ENCODE data around the gene PRR22.
A peak's percentile ranks its signal among the peaks of the same experiment; 100 is the strongest.
"Not testable (repeated sequence)": the region's sequence is repeated elsewhere in the genome, so short reads cannot be mapped to it uniquely, and the experiment has no call there.

PRR22 gene

DNA sequence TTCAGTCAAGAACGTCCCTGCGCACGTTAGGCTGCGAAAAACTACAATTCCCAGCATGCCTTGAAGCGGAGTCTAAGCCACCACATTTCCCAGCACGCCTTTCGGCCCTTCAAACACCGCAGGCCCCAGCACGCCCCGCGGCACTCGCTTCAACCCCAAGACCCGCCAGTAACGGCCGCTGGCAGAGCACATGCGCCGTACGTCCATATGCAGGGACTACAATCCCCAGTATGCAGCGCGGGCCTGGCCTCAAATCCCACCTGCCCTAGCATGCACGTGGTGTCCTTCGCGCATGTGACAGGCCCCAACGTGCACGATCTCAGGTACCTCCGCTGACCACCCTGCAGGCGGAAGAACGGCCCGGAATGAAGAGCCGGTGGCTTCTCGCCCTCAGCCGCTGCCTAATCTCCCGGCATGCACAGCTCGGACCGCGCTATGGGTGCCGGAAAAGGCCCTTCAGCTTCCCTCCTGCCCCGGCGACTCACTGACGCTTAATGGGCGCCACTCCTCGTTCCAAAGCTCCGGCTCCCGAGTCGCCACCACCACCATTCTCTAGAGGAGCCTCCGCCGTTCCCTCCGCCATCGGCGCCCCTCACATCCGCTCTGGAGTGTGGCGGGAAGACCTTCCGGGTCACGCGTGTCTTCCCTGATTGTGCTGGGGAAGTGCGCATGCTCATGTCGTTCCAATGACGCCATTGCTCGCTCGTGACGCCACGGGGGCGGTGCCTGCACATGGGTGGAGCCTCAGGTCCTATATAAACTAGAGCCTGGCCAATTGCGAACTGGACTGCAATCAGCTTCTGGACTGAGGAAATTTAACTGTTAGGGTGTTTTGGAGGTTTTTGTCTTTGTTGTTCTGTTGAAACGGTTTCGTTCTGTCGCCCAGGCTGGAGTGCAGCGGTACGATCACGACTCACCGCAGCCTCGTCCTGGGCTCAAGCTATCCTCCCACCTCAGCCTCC is 6.3 kb upstream of the PRR22 start, which contains the start of gene DUS3L:
DUS3L (minus strand) TSS at position 605 of the 962 bp plus-strand sequence; CDS start at position 583, 22 bp downstream.
- DNase-seq (ENCODE audit: low read depth) = peak; percentile 90

DNA sequence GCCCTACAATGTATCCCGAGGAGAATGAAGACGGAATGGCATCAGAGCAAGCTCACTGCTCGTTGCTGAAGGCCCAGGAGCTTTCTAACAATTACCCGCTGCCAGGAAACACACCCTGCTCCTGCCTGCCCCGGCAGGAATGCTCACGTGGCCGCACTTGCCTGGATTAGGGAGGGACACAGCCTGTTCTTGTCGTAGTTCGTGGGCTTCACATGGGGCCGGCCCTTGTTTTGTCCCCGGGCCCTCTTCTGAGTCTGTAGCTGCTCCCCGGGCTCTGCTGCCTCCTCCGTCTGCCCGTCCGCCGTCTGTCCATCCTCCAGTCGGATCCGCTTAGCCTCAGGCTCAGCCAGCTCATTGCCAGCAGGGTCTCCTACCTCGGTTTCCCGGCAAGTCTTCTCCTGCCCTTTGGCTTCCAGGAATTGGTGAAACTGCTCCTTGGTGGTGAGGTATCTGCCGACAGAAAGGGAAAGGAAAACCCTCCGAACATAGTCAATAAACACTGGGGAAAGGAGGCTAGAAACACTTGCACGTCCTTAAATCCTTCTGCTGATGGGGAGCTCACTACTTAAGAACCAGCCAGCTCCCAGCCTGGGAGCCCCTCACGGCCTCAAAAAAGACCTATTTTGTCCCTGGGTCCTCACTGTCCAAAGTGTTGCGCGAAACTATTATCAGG is 5.5 kb upstream of the PRR22 start:
- no peak for DNase-seq (ENCODE audit: low read depth)

- no peak for DNase-seq (ENCODE audit: low read depth)
Observed at GRCh38 chr19:5789351-5789761, 4.8 kb upstream of the PRR22 start.

DNA sequence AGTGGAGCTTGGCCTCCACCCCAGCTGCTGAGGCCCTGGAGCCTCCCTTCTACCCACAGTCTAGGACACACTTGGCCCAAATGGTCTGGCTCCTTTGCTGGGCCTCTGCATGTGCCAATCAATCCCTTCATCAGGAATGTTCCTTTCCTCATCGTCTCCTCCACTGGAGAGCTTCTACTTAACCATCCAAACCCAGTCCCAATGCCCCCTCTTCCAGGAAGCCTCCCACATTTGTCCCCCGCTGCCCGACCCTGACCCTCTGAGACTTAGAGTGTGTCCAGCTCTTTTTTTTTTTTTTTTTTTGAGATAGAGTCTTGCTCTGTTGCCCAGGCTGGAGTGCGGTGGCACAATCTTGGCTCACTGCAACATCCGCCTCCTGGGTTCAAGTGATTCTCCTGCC is 3.9 kb upstream of the PRR22 start:
- no peak for DNase-seq (ENCODE audit: low read depth)

- DNase-seq (ENCODE audit: low read depth) = no peak
Observed at GRCh38 chr19:5787409-5788182, 3.0 kb upstream of the PRR22 start.

DNA sequence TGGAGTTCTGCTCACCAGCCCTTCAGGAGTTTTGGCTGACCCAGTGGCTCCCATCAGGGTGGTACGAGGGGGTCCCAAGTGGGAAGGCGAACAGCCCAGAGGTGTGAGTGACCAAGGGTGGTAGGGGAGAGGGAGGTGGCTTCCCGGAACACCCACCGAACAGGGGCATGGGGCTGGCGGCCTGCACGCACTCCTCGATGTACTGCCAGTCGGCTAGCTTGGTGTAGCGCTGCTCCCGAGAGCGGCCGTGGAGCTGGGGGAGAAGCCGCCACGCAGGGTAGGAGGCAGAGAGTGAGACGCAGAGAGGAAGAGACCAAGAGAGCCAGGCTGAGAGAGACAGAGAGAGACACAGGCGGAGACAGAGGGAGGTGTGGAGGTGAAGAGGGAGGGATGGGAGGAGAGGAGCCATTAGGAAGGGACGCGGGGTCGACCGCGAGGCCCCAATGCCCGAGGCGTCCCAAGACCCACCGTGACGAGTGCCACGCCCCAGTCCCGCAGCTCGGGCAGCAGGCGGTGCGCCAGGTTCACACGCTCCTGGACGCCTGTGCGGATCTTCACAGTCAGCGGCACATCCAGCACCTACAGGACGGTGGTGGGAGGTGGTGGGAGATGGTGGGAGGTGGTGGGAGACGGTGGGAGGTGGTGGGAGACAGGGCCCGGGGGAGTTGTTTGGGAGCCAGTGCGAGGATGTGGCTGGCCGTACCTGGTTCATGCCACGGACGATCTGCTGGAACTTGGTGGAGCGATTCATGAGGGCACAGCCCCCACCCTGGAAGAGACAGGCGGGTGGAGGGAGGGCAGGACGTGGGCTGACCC is 2.3 kb upstream of the PRR22 start:
- DNase-seq (ENCODE audit: low read depth) = no peak

DNA sequence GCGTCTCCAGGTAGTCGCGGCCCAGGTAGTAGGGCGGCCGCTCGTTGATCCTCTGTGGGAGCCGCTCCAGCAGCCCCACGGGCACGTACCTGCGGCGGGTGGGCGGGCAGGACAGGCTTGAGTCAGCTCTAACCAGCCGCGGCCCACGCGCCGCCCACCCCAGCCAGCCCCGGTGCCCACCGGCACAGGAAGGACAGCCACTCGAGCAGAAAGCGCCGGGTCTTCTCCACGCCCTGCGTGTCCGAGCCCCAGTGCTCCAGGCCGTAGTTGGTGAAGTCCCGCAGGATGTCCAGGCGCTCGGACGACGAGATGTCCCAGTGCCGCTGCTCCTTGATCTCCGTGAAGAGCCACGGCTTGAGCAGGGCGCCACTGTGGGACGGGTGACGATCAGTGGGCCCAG is 877 bp upstream of the PRR22 start:
- DNase-seq (ENCODE audit: low read depth) = no peak

DNA sequence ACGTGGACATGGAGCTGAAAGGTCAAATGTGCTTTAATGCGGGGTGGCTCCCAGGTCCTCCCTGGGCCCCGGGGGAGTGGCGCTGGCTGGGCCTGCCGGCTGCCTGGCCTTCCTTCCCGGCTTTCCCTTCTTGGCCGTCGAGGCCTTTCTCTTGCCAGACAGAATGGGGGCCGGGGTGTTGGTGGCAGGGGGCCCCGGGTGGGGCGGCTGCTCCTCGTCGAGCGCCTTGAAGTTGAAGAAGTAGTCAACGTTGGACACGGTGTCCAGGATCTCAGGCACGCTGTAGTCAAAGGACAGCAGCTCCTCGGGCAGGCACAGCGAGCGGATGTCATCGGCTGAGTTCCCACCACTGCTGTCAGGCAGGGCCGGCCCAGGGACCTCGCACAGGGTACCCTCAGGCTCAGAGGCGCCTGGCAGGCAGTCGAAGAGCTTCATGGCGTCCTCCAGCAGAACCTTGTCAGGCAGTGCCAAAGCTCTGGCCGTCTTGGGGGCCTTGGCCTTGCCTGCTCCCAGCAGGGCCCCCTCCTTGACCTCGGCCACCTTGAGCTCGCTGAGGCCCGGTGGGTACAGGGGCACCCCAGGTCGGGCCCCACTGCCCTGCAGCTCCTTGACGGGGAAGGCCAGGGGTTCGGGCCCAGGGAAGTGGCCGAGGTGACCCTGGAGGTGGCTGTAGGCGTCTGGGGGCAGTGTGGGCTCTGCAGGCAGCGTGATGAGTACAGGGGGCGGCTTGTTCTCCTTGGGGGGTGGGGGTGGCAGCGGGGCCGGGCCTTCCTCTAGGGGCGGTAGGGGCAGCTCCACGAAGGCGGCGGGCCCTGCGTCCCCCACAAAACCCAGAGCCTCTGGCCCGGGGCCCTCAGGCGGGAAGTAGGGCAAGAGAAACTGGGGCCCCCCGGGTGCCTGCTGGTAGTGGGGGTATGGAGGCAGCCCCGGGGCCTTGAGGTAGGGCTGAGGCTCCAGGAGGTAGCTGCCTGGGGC is 1.3 kb downstream of the PRR22 start:
- no peak for DNase-seq (ENCODE audit: low read depth)

DNA sequence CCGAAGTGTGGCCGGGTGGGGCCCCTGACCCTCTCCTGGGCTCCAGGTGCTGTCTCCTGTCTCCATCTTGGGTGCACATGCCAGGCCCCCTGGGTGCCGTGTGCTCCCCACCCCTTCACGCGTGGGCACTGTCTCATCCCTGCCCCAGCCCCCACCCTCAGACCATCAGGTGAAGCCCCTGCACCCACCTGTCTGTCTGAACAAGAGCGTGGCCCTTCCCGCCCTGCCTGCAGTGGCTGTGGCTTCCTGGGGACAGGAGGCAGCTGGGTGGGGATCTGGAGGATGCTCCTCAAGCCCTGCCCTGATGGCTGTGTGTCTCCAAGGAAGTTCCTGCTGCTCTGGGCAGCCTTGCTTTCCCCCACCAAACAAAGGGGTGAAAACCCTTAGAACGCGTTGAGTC is 2.2 kb downstream of the PRR22 start:
- no peak for DNase-seq (ENCODE audit: low read depth)

- not testable (repeated sequence) for DNase-seq (ENCODE audit: low read depth)
Observed at GRCh38 chr19:5780916-5781315, 3.6 kb downstream of the PRR22 start.

DNA sequence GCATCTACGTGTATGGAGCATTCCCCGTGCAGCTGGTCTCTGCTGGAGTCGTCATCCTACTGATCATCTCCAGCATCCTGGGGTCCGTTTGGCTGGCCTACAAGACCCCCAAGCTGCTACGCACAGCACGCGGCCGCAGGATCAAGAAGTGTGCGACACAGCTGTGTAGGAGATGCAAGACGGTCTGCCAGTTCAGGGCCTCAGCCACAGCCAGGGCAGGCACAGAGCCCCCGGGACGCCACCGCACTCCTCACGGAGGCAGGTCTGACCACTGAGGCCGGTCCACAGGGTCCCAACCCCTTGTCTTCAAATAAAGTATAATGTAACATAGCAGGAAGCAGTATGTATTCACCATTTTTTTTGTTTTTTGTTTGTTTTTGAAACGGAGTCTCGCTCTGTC is 6.1 kb downstream of the PRR22 start:
- DNase-seq (ENCODE audit: low read depth) = no peak

DNA sequence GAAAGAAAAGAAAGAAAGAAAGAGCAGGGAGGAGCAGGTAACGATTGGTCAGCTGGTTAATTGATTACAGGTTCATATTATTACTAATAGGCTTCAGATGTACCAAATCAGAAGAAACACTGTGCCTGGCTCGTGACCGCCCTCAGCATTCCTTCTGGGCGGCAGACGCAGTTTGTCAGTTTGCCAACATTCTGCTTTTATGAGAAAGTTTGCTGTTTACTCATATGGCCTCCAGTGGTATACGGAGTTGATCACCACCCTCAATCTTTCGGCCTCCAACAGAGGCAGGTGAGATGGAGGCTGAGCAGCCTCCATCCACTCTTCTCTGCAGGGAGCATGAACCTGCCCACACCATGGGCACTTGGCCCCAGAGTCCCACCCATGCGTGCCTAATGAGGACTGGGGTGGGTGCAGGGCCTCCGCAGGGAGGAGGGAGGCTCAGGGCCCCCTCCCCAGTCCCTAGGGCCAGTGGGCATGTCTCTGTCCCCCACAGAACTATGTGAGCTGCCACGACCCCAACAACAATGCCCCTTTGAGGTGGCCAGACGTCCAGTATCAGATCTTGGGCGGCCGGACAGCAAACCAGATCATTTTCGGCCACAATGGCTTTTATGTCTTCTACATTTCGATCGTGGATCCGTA is 8.8 kb downstream of the PRR22 start:
- no peak for DNase-seq (ENCODE audit: low read depth)

DNA sequence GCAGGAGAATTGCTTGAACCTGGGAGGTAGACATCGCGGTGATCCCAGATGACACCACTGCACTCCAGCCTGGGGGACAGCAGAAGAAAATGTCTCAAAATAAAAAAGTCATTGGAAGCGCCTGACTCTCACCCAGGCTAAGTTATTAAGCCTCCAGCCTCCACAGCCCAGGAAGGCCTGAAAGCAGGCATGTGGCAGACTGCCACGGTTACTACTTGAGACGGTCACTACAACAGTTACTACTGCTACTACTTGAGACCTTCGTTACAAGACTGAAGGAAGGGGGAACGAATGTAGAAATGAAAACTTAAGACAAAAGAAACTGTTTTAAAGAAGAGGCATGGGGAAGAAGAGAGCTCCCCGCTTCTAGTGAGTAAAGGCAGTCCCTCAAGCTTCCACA is 9.6 kb downstream of the PRR22 start:
- no peak for DNase-seq (ENCODE audit: low read depth)

DNA sequence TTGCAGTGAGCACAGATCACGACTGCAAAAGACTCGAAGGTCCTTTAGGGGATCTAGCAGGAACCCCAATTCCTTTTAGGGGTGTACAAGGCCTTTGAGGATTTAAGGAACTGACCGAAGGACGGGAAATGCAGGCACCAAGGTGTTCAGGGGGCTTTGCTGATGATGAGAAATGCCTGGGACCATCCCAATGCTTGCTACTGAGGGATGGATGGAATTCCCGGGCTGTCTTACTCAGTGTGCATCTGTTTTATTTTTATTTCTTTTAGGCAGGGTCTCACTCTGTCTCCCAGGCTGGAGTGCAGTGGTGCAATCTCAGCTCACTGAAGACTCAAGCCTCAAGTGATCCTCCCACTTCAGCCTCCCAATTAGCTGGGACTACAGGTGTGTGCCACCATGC is 11.3 kb downstream of the PRR22 start:
- DNase-seq (ENCODE audit: low read depth) = no peak

- no peak for DNase-seq (ENCODE audit: low read depth)
Observed at GRCh38 chr19:5772416-5772815, 12.1 kb downstream of the PRR22 start.

DNA sequence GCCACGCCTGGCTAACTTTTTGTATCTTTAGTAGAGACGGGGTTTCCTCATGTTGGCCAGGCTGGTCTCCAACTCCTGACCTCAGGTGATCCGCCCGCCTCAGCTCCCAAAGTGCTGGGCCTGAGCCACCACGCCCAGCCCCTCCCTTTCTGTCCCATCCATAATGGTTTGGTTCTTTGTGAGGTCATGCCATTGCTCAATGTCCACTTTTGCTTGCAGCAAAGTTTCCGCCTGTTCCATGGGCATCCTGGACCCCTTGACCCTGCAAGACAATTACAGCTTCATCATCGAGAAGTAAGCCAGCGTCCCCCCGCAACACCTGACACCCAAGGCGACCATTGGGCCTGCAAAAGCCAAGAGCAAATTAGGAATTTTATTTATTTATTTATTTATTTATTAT is 16.6 kb downstream of the PRR22 start:
- DNase-seq (ENCODE audit: low read depth) = no peak

DNA sequence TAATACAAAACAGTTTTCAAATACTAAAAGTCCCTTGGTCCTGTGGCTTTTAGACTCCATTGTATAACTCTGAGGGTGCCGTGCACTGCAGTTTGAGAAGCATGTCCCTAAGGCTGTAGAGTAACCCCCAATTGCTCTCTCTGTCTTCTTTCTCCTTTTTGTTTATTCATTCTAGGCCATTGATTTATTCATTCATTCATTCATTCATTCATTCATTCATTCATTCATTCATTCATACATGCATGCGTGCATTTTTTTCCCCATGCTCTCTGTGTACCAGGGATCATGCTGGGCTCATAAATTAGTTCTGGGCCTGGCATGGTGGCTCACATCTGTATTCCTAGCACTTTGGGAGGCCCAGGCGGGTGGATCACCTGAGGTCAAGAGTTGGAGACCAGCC is 19.3 kb downstream of the PRR22 start:
- DNase-seq (ENCODE audit: low read depth) = no peak

GRCh38 chr19:5762608-5763217 is 21.8 kb downstream of the PRR22 start:
- no peak for DNase-seq (ENCODE audit: low read depth)

- no peak for DNase-seq (ENCODE audit: low read depth)
Observed at GRCh38 chr19:5753743-5754142, 30.8 kb downstream of the PRR22 start.
